Lower lobe of right lung (tissue), 2 donors: Measurements from ENCODE around the gene ZNRD2. TPM values are rescaled to one million over a fixed set of nuclear protein-coding genes. Genes with fewer than 3 reads are reported as not detected.

ENCODE experiments used
- ATAC-seq, 2 donors: fragments of 200-7000 bp; cut with Tn5 transposase; one replicate each; pipeline ENCODE4 v1.9.1; 2020 to 2022; ENCODE audit warnings: mild to moderate bottlenecking in 2 of 2, moderate library complexity in 2 of 2
- DNase-seq: peaks from one replicate; pipeline ENCODE4 v3.0.0-alpha.2; 2020
- H3K27ac ChIP-seq: fragments of 200-600 bp; one replicate; pipeline ENCODE4 v1.8.0; 2022
- H3K27me3 ChIP-seq: fragments of 200-600 bp; one replicate; pipeline ENCODE4 v1.8.0; 2022; ENCODE audit warnings: low read depth
- H3K36me3 ChIP-seq: fragments of 200-600 bp; one replicate; pipeline ENCODE4 v1.8.0; 2022; ENCODE audit warnings: mild to moderate bottlenecking
- H3K4me1 ChIP-seq: fragments of 200-600 bp; one replicate; pipeline ENCODE4 v1.8.0; 2022
- H3K4me3 ChIP-seq: fragments of 200-600 bp; one replicate; pipeline ENCODE4 v1.8.0; 2022; ENCODE audit warnings: mild to moderate bottlenecking
- H3K9me3 ChIP-seq: fragments of 200-600 bp; one replicate; pipeline ENCODE4 v1.8.0; 2022
- intact Hi-C: fragments of 100-400 bp; cut with DNase I; formaldehyde crosslinking; loops from one replicate; pipeline ENCODE4 v1.11.0; 2022
- total RNA-seq: library from RNA; stranded (reverse); fragmentation: NEBNext Ultra II Directional; extraction: Animal tissue kit (Norgen Biotek cat#: 25700); gene quantifications from one replicate; pipeline ENCODE4 v1.2.1, GENCODE V29; 2021
- TF ChIP-seq, protein P1 (sequence below): fragments of 200-600 bp; IDR thresholded peaks from one replicate; pipeline ENCODE4 v1.8.0; 2022; ENCODE audit warnings: antibody characterized with exemption, mild to moderate bottlenecking
- donor health status: DM: no; HTN: yes; CAD: no; lungs with severe emphysema.

The ZNRD2 gene
- total RNA-seq, 1 donor from 2014 or later = 25.1 TPM

DNA sequence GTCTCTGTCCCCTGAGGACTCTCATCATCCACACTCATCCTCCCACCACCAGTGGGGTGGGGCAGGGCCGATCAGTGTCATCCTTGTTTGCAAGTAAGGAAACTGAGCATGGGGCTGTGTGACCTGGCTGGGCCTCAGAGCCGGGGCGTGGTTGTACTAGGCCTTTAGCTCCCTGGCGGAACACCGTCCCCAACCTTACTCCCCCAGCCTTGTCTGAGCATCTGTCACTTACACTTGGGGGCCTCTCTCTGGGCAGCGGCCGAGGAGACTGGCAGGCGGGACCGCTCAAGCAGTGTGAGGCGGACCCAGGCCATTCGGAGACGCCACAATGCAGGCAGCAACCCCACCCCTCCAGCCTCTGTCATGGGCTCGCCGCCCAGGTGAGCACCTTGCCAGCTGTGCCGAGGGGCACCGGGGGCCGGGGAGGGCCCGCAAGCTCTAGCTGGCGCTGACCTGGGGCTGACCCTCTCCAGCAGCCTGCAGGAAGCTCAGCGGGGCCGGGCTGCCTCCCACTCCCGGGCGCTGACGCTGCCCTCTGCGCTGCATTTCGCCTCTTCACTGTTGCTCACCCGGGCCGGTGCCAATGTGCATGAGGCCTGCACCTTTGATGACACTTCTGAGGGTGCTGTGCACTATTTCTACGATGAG lies 49.1 kb downstream of the ZNRD2 start:
- Histone ChIP-seq H3K36me3 (peaks cover 68% of the 10 kb centered on the region), H3K9me3 (no peaks in the 10 kb centered on the region), H3K27ac (no peak overlapping the region), H3K4me3 (no peak overlapping the region), H3K4me1 (peaks cover 21% of the 10 kb centered on the region), H3K27me3 (no peaks in the 10 kb centered on the region)
- TF ChIP-seq, protein P1, sequence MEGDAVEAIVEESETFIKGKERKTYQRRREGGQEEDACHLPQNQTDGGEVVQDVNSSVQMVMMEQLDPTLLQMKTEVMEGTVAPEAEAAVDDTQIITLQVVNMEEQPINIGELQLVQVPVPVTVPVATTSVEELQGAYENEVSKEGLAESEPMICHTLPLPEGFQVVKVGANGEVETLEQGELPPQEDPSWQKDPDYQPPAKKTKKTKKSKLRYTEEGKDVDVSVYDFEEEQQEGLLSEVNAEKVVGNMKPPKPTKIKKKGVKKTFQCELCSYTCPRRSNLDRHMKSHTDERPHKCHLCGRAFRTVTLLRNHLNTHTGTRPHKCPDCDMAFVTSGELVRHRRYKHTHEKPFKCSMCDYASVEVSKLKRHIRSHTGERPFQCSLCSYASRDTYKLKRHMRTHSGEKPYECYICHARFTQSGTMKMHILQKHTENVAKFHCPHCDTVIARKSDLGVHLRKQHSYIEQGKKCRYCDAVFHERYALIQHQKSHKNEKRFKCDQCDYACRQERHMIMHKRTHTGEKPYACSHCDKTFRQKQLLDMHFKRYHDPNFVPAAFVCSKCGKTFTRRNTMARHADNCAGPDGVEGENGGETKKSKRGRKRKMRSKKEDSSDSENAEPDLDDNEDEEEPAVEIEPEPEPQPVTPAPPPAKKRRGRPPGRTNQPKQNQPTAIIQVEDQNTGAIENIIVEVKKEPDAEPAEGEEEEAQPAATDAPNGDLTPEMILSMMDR = no peak
- ATAC-seq (no peak), DNase-seq (no peak)
- intact Hi-C loops = no loop called here

DNA sequence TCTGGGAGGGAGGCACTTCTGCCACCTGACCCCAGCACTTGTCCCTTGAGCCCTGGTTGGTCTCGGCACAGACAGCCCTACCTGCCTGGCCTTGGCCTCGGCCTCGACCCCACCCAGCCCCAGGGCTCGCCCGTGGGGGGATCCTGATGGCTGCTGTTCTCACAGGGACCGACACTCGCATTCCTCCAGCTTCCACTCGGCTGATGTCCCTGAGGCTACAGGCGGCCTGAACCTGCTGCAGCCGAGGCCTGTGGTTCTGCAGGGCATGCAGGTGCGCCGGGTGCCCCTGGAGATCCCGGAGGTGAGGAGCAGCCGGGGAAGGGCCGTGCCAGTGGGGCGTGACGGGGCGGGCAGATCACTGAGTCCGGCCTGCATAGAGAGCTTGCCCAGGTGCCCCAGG lies 50.4 kb downstream of the ZNRD2 start:
- TF ChIP-seq, protein P1 = no peak
- H3K4me1 ChIP-seq = peaks cover 22% of the 10 kb centered on the region
- no peak overlapping the region for H3K4me3 ChIP-seq
- no peaks in the 10 kb centered on the region for H3K9me3 ChIP-seq
- DNase-seq (no peak), ATAC-seq (no peak)
- no peaks in the 10 kb centered on the region for H3K27me3 ChIP-seq
- H3K27ac ChIP-seq = peak overlapping the region; percentile 18
- intact Hi-C loops = no loop called here
- H3K36me3 ChIP-seq = peaks cover 81% of the 10 kb centered on the region

DNA sequence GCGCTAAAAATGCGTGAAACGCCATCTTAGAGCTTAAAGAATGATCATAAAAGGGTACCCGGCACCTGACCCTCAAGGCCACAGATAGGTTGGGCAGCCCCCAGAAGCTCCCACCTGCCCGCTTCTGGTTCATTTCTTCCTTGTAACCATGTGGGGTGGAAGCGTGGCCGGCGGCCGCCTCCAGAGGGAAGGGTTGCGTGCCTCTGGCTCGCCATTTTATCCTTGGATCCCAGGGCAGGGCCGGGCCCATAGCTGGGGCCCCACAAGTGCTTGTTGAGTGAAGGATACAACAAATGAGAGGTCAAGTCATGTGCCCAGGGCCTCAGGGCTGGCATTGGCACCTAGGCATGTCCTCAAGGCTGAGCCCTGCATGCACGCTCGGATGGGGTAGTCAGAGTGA lies 51.2 kb downstream of the ZNRD2 start:
- H3K9me3 ChIP-seq = no peaks in the 10 kb centered on the region
- DNase-seq (no peak), ATAC-seq (peak in 1 of 2 donors; percentile 45)
- peaks cover 26% of the 10 kb centered on the region for H3K4me1 ChIP-seq
- intact Hi-C loops = no loop called here
- TF ChIP-seq, protein P1 = no peak
- H3K27me3 ChIP-seq = no peaks in the 10 kb centered on the region
- peaks cover 89% of the 10 kb centered on the region for H3K36me3 ChIP-seq
- no peak overlapping the region for H3K4me3 ChIP-seq
- peak overlapping the region; percentile 18 for H3K27ac ChIP-seq

Other genes starting within 250 kb of the ZNRD2 start
- 45.8 TPM for gene DPF2, start 236.6 kb upstream of the ZNRD2 start, total RNA-seq
- gene TIGD3, start 215.7 kb upstream of the ZNRD2 start, total RNA-seq = 0.18 TPM
- 13.0 TPM for gene SLC25A45, start 187.8 kb upstream of the ZNRD2 start, total RNA-seq
- 22.6 TPM for gene FRMD8, start 183.8 kb upstream of the ZNRD2 start, total RNA-seq
- 980 TPM for gene NEAT1, start 147.7 kb upstream of the ZNRD2 start, total RNA-seq
- 11,612 TPM for gene MALAT1, start 71.4 kb upstream of the ZNRD2 start, total RNA-seq
- 61.2 TPM for gene SCYL1, start 45.4 kb upstream of the ZNRD2 start, total RNA-seq
- 98.7 TPM for gene LTBP3, start 12.1 kb upstream of the ZNRD2 start, total RNA-seq
- gene FAM89B, start 2.1 kb downstream of the ZNRD2 start, total RNA-seq = 48.6 TPM
- 110 TPM for gene EHBP1L1, start 5.6 kb downstream of the ZNRD2 start, total RNA-seq
- gene KCNK7, start 25.3 kb downstream of the ZNRD2 start, total RNA-seq = 1.7 TPM
- 113 TPM for gene MAP3K11, start 43.7 kb downstream of the ZNRD2 start, total RNA-seq
- gene PCNX3, start 45.3 kb downstream of the ZNRD2 start, total RNA-seq = 32.4 TPM
- gene SIPA1, start 67.6 kb downstream of the ZNRD2 start, total RNA-seq = 102 TPM
- 68.9 TPM for gene RELA, start 92.4 kb downstream of the ZNRD2 start, total RNA-seq
- 82.6 TPM for gene KAT5, start 141.8 kb downstream of the ZNRD2 start, total RNA-seq
- 44.4 TPM for gene RNASEH2C, start 150.3 kb downstream of the ZNRD2 start, total RNA-seq
- gene AP5B1, start 210.5 kb downstream of the ZNRD2 start, total RNA-seq = 46.3 TPM
- 0.89 TPM for gene OVOL1, start 216.6 kb downstream of the ZNRD2 start, total RNA-seq